Measurements from ENCODE around the gene ANKRD16. TPM values are rescaled to one million over a fixed set of nuclear protein-coding genes. Genes with fewer than 3 reads are reported as not detected.

Gene ANKRD16
- total and polyA plus RNA-seq, 2 of the 13 experiments (the other 11 are each of a cell fraction or from before 2014, with no cell fraction given): 8.0 to 11.4 TPM

- TF ChIP-seq, protein P1, sequence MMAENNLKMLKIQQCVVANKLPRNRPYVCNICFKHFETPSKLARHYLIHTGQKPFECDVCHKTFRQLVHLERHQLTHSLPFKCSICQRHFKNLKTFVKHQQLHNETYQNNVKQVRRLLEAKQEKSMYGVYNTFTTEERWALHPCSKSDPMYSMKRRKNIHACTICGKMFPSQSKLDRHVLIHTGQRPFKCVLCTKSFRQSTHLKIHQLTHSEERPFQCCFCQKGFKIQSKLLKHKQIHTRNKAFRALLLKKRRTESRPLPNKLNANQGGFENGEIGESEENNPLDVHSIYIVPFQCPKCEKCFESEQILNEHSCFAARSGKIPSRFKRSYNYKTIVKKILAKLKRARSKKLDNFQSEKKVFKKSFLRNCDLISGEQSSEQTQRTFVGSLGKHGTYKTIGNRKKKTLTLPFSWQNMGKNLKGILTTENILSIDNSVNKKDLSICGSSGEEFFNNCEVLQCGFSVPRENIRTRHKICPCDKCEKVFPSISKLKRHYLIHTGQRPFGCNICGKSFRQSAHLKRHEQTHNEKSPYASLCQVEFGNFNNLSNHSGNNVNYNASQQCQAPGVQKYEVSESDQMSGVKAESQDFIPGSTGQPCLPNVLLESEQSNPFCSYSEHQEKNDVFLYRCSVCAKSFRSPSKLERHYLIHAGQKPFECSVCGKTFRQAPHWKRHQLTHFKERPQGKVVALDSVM (CRISPR knock-in tag; IDR thresholded peaks at IDR 0.05): peak; percentile 82
- peak; percentile 38; the same call in 1 of the 2 replicates for TF ChIP-seq SRF (IDR thresholded peaks at IDR 0.05; ENCODE audit: low read depth, low read length)
- TF ChIP-seq ZNF589 (CRISPR knock-in tag; conservative IDR thresholded peaks at IDR 0.05): no peak; the same call in 1 of the 2 replicates
- TF ChIP-seq, protein P2, sequence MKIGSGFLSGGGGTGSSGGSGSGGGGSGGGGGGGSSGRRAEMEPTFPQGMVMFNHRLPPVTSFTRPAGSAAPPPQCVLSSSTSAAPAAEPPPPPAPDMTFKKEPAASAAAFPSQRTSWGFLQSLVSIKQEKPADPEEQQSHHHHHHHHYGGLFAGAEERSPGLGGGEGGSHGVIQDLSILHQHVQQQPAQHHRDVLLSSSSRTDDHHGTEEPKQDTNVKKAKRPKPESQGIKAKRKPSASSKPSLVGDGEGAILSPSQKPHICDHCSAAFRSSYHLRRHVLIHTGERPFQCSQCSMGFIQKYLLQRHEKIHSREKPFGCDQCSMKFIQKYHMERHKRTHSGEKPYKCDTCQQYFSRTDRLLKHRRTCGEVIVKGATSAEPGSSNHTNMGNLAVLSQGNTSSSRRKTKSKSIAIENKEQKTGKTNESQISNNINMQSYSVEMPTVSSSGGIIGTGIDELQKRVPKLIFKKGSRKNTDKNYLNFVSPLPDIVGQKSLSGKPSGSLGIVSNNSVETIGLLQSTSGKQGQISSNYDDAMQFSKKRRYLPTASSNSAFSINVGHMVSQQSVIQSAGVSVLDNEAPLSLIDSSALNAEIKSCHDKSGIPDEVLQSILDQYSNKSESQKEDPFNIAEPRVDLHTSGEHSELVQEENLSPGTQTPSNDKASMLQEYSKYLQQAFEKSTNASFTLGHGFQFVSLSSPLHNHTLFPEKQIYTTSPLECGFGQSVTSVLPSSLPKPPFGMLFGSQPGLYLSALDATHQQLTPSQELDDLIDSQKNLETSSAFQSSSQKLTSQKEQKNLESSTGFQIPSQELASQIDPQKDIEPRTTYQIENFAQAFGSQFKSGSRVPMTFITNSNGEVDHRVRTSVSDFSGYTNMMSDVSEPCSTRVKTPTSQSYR (CRISPR knock-in tag; IDR thresholded peaks at IDR 0.05; ENCODE audit: borderline replicate concordance): no peak; the same call in none of the 2 replicates
- TF ChIP-seq MEIS1 (CRISPR knock-in tag; IDR thresholded peaks at IDR 0.05; ENCODE audit: borderline replicate concordance): peak; percentile 84; the same call in 1 of the 2 replicates
- TF ChIP-seq ATF5 (CRISPR knock-in tag; IDR thresholded peaks at IDR 0.05; ENCODE audit: low read depth): peak; percentile 31; the same call in 1 of the 2 replicates
- peak; percentile 90 for TF ChIP-seq TOPORS (CRISPR knock-in tag; IDR thresholded peaks at IDR 0.05)
- peak; percentile 88; the same call in 1 of the 2 replicates for TF ChIP-seq CENPT (CRISPR knock-in tag; IDR thresholded peaks at IDR 0.05; ENCODE audit: low read depth)
- peak; percentile 76 to 89; a peak in 3 of 4 replicates for TF ChIP-seq KLF16 (CRISPR knock-in tag; IDR thresholded peaks at IDR 0.05)
- TF ChIP-seq, protein P3, sequence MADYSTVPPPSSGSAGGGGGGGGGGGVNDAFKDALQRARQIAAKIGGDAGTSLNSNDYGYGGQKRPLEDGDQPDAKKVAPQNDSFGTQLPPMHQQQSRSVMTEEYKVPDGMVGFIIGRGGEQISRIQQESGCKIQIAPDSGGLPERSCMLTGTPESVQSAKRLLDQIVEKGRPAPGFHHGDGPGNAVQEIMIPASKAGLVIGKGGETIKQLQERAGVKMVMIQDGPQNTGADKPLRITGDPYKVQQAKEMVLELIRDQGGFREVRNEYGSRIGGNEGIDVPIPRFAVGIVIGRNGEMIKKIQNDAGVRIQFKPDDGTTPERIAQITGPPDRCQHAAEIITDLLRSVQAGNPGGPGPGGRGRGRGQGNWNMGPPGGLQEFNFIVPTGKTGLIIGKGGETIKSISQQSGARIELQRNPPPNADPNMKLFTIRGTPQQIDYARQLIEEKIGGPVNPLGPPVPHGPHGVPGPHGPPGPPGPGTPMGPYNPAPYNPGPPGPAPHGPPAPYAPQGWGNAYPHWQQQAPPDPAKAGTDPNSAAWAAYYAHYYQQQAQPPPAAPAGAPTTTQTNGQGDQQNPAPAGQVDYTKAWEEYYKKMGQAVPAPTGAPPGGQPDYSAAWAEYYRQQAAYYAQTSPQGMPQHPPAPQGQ (CRISPR knock-in tag; IDR thresholded peaks at IDR 0.05; ENCODE audit: borderline replicate concordance): no peak
- peak; percentile 89 for TF ChIP-seq POGZ (CRISPR knock-in tag; IDR thresholded peaks at IDR 0.05)
- no peak for TF ChIP-seq RFX1 (IDR thresholded peaks at IDR 0.05)
- TF ChIP-seq, protein P4, sequence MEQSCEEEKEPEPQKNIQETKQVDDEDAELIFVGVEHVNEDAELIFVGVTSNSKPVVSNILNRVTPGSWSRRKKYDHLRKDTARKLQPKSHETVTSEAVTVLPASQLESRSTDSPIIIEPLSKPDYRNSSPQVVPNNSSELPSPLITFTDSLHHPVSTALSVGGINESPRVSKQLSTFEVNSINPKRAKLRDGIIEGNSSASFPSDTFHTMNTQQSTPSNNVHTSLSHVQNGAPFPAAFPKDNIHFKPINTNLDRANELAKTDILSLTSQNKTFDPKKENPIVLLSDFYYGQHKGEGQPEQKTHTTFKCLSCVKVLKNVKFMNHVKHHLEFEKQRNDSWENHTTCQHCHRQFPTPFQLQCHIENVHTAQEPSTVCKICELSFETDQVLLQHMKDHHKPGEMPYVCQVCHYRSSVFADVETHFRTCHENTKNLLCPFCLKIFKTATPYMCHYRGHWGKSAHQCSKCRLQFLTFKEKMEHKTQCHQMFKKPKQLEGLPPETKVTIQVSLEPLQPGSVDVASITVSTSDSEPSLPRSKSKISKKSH (CRISPR knock-in tag; IDR thresholded peaks at IDR 0.05; ENCODE audit: borderline replicate concordance): peak; percentile 88; the same call in 1 of the 2 replicates
- no peak for TF ChIP-seq ZNF674 (CRISPR knock-in tag; IDR thresholded peaks at IDR 0.05; ENCODE audit: low read depth)
- TF ChIP-seq IKZF1 (IDR thresholded peaks at IDR 0.05): no peak
- TF ChIP-seq NPAS2 (CRISPR knock-in tag; IDR thresholded peaks at IDR 0.05; ENCODE audit: borderline replicate concordance): peak; percentile 95; the same call in 1 of the 2 replicates
- no peak for TF ChIP-seq EZH2 (conservative IDR thresholded peaks at IDR 0.05; ENCODE audit: low read depth, low read length)
These were observed 76.2 kb downstream of the ANKRD16 start, which contains the start of gene GDI2 (continued) for GRCh38 chr10:5813341-5814109.
